ENCODE measurements around the gene PLCB1.

DNA sequence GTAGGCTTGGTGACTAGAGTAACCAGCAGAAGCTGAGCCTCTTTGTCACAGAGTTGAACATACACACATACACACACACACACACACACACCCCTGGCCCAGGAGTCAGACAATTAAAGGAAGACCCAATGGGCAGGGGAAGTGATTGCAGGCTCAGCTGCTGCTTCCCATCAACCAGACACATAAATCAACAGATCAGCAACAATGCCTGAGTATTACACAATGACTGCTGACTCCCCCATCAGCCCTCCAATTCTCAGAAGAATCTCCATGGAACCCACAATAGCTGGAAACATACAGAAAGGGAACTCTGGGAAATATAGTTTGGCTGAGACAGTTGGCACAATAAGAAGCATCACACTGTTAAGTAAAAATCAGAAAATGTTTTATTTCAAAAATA, 666.4 kb downstream of the PLCB1 start:
- TF ChIP-seq, protein P1, sequence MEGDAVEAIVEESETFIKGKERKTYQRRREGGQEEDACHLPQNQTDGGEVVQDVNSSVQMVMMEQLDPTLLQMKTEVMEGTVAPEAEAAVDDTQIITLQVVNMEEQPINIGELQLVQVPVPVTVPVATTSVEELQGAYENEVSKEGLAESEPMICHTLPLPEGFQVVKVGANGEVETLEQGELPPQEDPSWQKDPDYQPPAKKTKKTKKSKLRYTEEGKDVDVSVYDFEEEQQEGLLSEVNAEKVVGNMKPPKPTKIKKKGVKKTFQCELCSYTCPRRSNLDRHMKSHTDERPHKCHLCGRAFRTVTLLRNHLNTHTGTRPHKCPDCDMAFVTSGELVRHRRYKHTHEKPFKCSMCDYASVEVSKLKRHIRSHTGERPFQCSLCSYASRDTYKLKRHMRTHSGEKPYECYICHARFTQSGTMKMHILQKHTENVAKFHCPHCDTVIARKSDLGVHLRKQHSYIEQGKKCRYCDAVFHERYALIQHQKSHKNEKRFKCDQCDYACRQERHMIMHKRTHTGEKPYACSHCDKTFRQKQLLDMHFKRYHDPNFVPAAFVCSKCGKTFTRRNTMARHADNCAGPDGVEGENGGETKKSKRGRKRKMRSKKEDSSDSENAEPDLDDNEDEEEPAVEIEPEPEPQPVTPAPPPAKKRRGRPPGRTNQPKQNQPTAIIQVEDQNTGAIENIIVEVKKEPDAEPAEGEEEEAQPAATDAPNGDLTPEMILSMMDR (IDR thresholded peaks at IDR 0.05; ENCODE audit: extremely low read depth in 1 of 2, insufficient read depth in 1 of 2, low read depth in 1 of 2, low read length in 2 of 2), result no peak
- no peak for TF ChIP-seq MYC (IDR thresholded peaks at IDR 0.05; ENCODE audit: low read depth, low read length)
- no peak for TF ChIP-seq POLR2AphosphoS5 (IDR thresholded peaks at IDR 0.05; ENCODE audit: insufficient read depth, low read depth, low read length)
- no peak for TF ChIP-seq POLR2A (IDR thresholded peaks at IDR 0.05; ENCODE audit: low read depth, low read length)
- TF ChIP-seq EZH2 (IDR thresholded peaks at IDR 0.05; ENCODE audit: borderline replicate concordance, low read depth, low read length, severe bottlenecking), result no peak
